Activated B cell treated with CpG ODN at 0.5 μM for 24 hours (primary cell): ENCODE data around the gene ABLIM2. TPM values are rescaled to one million over a fixed set of nuclear protein-coding genes. Genes with fewer than 3 reads are reported as not detected.

Experiments
- ATAC-seq: fragments of 200-7000 bp; cut with Tn5 transposase; one replicate; pipeline ENCODE4 v1.10.0; 2021; ENCODE audit warnings: low read depth, mild to moderate bottlenecking, moderate library complexity
- CTCF ChIA-PET: fragments of 350-600 bp; sonication (Branson Sonifier 250); formaldehyde crosslinking; loops from one replicate; lab custom pipeline; 2021; ENCODE audit warnings: antibody characterized with exemption; lab: Charles Lee
- POLR2A ChIA-PET: fragments of 350-600 bp; sonication (Branson Sonifier 250); formaldehyde crosslinking; loops from one replicate; lab custom pipeline; 2021; ENCODE audit warnings: antibody characterized with exemption; lab: Charles Lee
- DNase-seq: peaks from one replicate; pipeline ENCODE4 v3.0.0; 2022
- H3K27ac Mint-ChIP-seq: one replicate; pipeline ENCODE4 v1.8.0; 2020; ENCODE audit warnings: mixed read lengths
- H3K27me3 Mint-ChIP-seq: one replicate; pipeline ENCODE4 v1.8.0; 2021; ENCODE audit warnings: mixed read lengths
- H3K36me3 Mint-ChIP-seq: one replicate; pipeline ENCODE4 v1.8.0; 2021; ENCODE audit warnings: low read depth, mixed read lengths
- H3K4me1 Mint-ChIP-seq: one replicate; pipeline ENCODE4 v1.8.0; 2021; ENCODE audit warnings: mixed read lengths
- H3K4me3 Mint-ChIP-seq: one replicate; pipeline ENCODE4 v1.8.0; 2020; ENCODE audit warnings: mild to moderate bottlenecking, mixed read lengths
- H3K9me3 Mint-ChIP-seq: one replicate; pipeline ENCODE4 v1.8.0; 2020; ENCODE audit warnings: mixed read lengths
- CTCF ChIP-seq: fragments of 200-600 bp; IDR thresholded peaks from one replicate; pipeline ENCODE4 v1.8.0; 2022; ENCODE audit warnings: antibody characterized with exemption, mild to moderate bottlenecking
- intact Hi-C: fragments of 100-400 bp; cut with micrococcal nuclease; formaldehyde crosslinking; loops from one replicate; pipeline ENCODE4 v1.15.1; 2024
- total RNA-seq: library from RNA; stranded (reverse); gene quantifications from 2 replicates; pipeline ENCODE4 v1.2.3, GENCODE V29; 2022

Gene ABLIM2
- total RNA-seq, 1 donor from 2014 or later, result 5.2 TPM

- H3K27ac Mint-ChIP-seq, result no peak overlapping the region
- no peak for TF ChIP-seq CTCF
- no peak overlapping the region for H3K4me3 Mint-ChIP-seq
- intact Hi-C loops, result no loop called here
- DNase-seq, result no peak
- H3K27me3 Mint-ChIP-seq, result peaks cover 7% of the 10 kb centered on the region
- H3K9me3 Mint-ChIP-seq, result no peaks in the 10 kb centered on the region
- H3K4me1 Mint-ChIP-seq, result no peaks in the 10 kb centered on the region
- no peak for ATAC-seq
- H3K36me3 Mint-ChIP-seq, result no peaks in the 10 kb centered on the region
- CTCF ChIA-PET, result interaction anchor here (1.2 kb wide), 1 partner anchor 11 kb away, joined by 4 read pairs; no protein-coding TSS in a partner anchor
- POLR2A ChIA-PET, result no interaction called here
Measured at GRCh38 chr4:8110071-8110986, 48.3 kb downstream of the ABLIM2 start.

- H3K9me3 Mint-ChIP-seq, result no peaks in the 10 kb centered on the region
- intact Hi-C loops, result no loop called here
- ChIA-PET CTCF (interaction anchor here (1.2 kb wide), 1 partner anchor 11 kb away, joined by 4 read pairs; no protein-coding TSS in a partner anchor), POLR2A (no interaction called here)
- no peaks in the 10 kb centered on the region for H3K36me3 Mint-ChIP-seq
- no peak overlapping the region for H3K27ac Mint-ChIP-seq
- DNase-seq (no peak), ATAC-seq (no peak)
- H3K4me1 Mint-ChIP-seq, result no peaks in the 10 kb centered on the region
- no peak overlapping the region for H3K4me3 Mint-ChIP-seq
- H3K27me3 Mint-ChIP-seq, result peaks cover 7% of the 10 kb centered on the region
- TF ChIP-seq CTCF, result no peak
Measured at GRCh38 chr4:8109406-8110065, 49.1 kb downstream of the ABLIM2 start.

GRCh38 chr4:8108991-8109390 is 49.6 kb downstream of the ABLIM2 start:
- TF ChIP-seq CTCF, result no peak
- Mint-ChIP-seq H3K36me3 (no peaks in the 10 kb centered on the region), H3K4me3 (no peak overlapping the region), H3K27me3 (peaks cover 7% of the 10 kb centered on the region), H3K4me1 (no peaks in the 10 kb centered on the region), H3K9me3 (no peaks in the 10 kb centered on the region), H3K27ac (no peak overlapping the region)
- ATAC-seq (no peak), DNase-seq (no peak)
- intact Hi-C loops, result no loop called here
- ChIA-PET CTCF (no interaction called here), POLR2A (no interaction called here)

- intact Hi-C loops, result no loop called here
- ChIA-PET POLR2A (no interaction called here), CTCF (no interaction called here)
- no peak for DNase-seq
- Mint-ChIP-seq H3K36me3 (no peaks in the 10 kb centered on the region), H3K9me3 (no peaks in the 10 kb centered on the region), H3K4me3 (no peak overlapping the region), H3K4me1 (no peaks in the 10 kb centered on the region), H3K27ac (no peak overlapping the region), H3K27me3 (peaks cover 7% of the 10 kb centered on the region)
- no peak for TF ChIP-seq CTCF
- no peak for ATAC-seq
Measured at GRCh38 chr4:8108261-8108660, 50.4 kb downstream of the ABLIM2 start.

- ATAC-seq (no peak), DNase-seq (no peak)
- TF ChIP-seq CTCF, result no peak
- H3K27me3 Mint-ChIP-seq, result peaks cover 10% of the 10 kb centered on the region
- H3K27ac Mint-ChIP-seq, result no peak overlapping the region
- H3K36me3 Mint-ChIP-seq, result no peaks in the 10 kb centered on the region
- CTCF ChIA-PET, result no interaction called here
- POLR2A ChIA-PET, result no interaction called here
- H3K4me3 Mint-ChIP-seq, result no peak overlapping the region
- no peaks in the 10 kb centered on the region for H3K4me1 Mint-ChIP-seq
- H3K9me3 Mint-ChIP-seq, result no peaks in the 10 kb centered on the region
- intact Hi-C loops, result no loop called here
Measured at GRCh38 chr4:8107146-8107657, 51.4 kb downstream of the ABLIM2 start.
